ENCODE results near the gene THADA.
"Not testable (repeated sequence)": the region's sequence is repeated elsewhere in the genome, so short reads cannot be mapped to it uniquely, and the experiment has no call there.

Gene THADA

DNA sequence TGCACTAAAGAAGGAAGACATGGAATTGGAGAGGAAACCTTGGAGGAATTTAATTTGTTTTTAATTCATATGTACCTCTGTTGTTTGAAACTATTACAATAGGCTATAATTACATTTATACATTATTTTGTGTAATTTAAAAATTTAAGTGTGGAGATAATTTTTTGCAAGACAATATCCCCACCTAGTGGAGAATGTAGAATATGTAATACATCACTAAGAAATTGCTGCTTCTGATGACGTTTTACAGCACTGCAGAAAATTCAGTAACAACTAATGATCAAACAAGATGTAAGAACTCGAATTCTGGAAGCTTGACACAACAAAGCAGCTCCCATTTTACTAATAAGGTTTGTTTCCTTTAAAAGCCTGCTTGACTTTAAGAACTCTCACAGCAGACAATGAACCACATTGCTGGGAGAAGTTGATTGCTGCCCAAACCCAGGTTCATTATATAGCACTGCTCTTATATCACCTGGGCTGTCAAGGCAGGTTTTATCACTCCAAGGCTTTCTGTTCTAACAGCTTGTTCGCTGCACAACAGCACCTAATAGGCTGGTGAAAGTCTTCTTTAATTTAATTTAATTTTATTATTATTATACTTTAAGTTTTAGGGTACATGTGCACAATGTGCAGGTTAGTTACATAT is 53.4 kb downstream of the THADA start:
- no peak for DNase-seq

DNA sequence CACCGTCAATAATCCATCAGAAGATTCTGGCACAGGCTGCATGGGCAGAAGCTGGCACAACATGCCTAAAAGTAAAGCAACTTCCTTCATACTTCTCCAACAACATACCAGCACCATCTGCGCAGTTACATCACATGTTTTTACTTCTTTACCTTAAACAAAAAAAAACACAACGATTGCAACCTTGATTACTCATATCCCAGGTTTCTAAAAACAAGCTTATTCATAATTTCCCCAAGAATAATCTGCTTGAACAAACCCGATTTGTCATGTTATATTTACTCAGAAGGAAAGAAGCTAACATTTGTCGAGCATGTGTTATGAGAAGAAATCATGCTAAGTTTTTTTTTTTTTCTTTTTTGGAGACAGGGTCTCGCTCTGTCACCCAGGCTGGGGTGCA is 54.7 kb downstream of the THADA start:
- DNase-seq: no peak

DNA sequence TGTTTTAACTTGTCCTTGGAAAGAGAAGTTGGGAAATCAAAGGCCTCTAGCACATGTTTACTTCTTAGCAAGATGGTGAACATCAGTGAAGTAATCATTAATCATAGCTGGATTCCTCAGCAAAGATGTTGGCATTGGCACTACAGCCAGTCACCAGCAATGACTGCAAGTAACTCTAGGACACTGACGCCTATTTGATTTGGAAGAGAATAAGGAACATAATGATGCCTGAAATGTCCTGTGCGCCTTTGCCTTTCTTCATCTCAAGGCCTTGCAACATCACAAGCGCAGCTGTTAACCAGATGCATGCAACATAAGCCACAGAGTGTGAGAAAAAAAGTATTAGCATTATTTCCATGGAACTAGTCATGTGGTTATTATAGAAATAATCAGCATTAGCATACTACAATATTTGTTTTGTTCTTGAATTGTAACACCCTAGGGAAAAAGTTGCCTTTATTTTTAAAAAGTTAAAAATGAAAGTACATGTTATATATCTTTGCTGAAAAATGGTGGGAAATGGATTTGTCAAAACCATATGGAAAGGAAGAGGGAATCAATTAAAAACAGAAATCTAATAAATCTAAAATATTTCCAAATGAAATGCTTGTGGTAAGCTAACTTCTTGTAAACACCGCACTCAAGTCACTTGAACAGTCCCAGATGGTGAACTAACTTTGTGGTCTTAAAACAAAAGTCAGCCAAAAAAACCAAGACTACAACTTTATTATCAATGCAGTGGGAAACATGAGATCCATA is 55.6 kb downstream of the THADA start:
- DNase-seq: no peak

- DNase-seq: no peak
These were observed 56.4 kb downstream of the THADA start for GRCh38 chr2:43539436-43539835.

DNA sequence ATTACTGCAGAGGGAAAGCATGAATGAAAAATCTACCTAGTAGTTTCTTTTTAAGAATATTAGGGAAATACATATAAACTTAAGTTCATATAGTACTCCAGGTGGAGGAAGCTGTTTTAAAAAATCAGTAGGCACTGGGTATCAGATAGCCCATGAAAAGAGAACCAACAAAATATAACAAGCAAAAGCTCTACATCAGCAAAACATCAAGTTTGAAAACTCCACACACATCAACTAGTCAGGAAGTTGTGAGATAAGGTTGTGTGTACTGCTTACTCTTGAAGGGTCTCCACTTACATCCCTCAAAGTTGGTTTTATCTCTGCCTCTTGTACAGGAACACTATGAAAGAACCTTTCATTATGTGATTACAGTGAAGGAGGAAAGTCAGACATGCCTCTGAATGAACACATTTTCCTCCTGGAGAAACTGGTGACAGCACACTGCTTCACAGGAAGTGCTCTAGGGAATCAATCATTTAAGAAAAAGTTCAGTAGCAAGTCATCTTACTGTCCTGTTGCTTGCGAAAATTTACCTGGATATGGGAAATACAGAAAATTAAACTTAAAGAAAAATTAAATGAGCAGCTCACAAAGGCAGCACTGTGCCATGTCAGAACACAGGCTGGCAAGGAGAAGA is 57.7 kb downstream of the THADA start:
- DNase-seq: no peak

GRCh38 chr2:43537137-43537536 is 58.7 kb downstream of the THADA start:
- no peak for DNase-seq

- no peak for DNase-seq
These were observed 61.3 kb downstream of the THADA start for GRCh38 chr2:43534569-43534968.

- not testable (repeated sequence) for DNase-seq
These were observed 63.3 kb downstream of the THADA start for GRCh38 chr2:43532572-43532971.

DNA sequence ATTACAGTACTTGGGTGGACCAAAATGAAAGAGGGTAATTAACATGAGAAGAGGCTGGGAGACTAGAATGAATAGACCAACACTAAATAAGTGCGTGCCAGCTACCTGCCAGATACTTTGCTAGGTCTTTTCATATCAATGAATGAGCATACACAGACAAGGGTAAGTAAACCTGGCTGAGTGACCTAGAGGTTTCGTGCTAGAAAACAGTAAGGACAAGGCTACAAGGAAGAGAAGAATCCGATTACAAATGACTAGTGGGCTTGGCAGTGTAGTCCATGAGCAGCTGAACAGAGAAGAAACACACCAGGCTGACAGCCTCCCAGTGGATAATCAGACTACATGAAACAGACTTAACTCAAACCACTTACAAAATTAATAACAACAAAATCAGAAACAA is 64.6 kb downstream of the THADA start:
- DNase-seq: no peak

DNA sequence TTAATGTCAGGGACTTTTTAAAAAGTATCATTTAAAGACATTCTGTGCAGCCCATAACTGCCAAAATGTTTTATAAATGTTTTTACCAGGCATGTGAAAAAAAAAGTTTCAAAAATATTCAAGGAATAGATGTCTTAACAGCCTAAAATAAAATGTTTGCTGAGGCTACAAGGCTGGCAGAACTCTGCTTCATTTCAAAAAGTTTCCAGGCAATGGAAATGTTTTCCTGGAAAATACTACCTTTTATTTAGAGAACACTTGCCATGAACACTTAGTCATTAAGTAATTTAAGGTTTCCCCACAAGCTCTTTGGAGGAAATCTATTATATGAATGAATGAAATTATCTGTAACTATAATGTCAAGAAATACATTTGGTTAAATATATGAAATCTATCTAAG is 68.8 kb downstream of the THADA start:
- no peak for DNase-seq

- DNase-seq: no peak
These were observed 70.3 kb downstream of the THADA start for GRCh38 chr2:43525506-43525905.

DNA sequence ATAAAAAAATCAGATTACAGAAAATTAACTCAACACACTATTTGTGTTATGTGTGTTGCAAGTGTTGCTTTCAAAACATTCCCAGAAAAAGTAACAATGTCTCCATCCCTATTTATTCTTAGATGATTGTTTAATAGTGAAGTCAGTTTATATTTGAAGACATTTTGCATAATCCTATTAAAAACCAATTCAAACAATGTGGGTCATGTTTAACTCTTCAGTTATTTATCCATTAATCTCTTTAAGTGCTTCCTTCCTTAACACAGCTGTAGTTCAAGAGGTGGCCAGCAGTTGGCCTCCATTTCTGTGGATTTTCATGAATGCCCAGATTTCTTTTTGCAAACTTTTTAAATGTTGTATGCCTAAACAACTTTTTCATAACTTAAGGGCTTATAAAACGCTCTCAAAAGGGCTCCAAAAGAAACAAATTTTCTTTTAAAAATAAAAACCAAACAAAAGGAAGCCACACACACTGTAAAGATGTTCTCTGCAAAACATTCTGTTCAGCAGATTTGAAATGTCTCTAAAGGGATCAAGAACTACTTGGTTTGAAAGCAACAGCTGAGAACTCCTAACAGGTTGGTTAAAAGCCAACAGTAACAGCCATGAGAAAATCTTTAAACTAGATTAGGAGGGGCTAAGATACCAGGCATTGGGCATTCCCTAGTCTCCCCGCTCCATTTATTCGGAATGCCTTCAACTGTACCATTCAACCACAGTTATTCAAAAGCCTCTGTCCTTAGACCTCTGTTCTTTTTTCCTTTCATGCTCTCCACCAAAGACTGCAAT is 71.5 kb downstream of the THADA start:
- no peak for DNase-seq

GRCh38 chr2:43522177-43522576 is 73.7 kb downstream of the THADA start:
- DNase-seq: no peak

- no peak for DNase-seq
These were observed 74.3 kb downstream of the THADA start for GRCh38 chr2:43521568-43521967.

DNA sequence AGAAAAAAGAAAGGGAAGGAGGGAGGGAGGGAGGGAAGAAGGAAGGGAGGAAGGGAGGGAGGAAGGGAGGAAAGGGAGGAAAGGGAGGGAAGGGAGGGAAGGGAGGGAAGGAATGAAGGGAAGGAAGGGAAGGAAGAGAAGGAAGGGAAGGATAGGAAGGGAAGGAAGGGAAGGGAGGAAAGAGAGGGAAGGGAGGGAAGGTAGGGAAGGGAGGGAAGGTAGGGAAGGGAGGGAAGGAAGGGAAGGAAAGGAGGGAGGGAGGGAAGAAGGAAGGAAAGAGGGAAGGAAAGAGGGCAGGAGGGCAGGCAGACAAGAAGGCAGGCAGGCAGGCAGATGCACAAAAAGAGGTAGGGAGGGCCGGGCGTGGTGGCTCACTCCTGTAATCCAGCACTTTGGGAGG is 74.9 kb downstream of the THADA start:
- no peak for DNase-seq

- DNase-seq: no peak
These were observed 76.1 kb downstream of the THADA start for GRCh38 chr2:43519643-43520221.

DNA sequence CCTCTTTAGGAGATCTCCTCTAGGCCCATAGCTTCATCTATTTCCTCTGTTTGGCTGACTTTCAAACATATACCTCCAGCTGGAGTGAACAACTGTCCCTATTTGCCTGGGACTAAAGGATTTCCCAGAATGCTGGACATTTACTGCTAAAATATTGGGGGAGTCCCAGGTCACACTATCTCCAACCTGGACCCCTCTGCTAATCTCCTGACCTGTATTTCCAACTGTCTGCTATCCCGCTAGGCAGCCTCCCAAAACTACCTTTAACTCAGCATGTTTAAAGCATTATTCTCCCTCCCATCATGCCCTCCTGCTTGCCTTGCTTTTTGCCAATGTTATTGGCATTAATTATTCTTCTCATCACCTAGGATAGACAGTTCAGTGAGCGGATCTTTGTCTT is 77.1 kb downstream of the THADA start:
- no peak for DNase-seq

DNA sequence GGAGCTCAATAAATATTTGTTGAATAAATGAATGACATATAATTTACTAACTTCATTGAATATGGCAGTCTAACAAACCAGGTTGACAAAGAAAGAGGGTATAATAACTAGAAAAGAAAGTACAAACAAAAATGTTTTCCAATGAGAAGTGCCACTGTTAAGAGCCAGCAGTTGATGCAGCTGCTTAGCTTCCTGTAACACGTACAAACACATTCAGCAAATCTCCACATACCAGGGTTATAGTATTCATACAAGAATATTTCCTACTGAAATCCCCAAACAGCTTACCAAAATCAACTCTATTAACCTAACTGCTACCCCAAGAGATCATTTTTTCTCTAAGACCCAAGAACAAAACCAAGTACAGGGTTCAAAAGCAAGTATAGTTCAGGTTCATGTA is 77.7 kb downstream of the THADA start:
- no peak for DNase-seq

GRCh38 chr2:43515807-43516497 is 79.9 kb downstream of the THADA start:
- no peak for DNase-seq

- no peak for DNase-seq
These were observed 80.6 kb downstream of the THADA start for GRCh38 chr2:43515248-43515647.

DNA sequence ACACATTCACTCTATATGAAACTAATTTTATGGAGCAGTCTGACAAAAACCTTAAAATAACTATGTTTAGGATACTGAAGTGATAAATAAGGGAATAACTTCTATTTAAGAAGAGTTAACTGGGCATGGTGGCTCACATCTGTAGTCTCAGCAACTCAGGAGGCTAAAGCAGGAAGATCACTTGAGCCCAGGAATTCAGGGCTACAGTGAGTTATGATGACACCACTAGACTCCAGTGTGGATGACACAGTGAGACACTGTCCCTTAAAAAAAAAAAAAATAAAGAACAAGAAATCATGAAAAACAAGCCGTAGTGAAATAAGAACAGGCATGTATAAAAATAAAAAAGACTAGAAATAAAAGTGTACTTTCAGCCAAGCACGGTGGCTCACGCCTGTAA is 82.0 kb downstream of the THADA start:
- DNase-seq: no peak
